ENCODE measurements around the gene SYVN1.

The SYVN1 gene

GRCh38 chr11:65103476-65103875, 30.8 kb downstream of the SYVN1 start:
- Mint-ChIP-seq H3K36me3 (ENCODE audit: low read depth) (peaks cover 18% of the 10 kb centered on the region), H3K4me3 (no peak overlapping the region), H3K27ac (no peak overlapping the region), H3K4me1 (ENCODE audit: low read depth) (peaks cover 10% of the 10 kb centered on the region), H3K27me3 (ENCODE audit: low read depth) (no peaks in the 10 kb centered on the region), H3K9me3 (no peaks in the 10 kb centered on the region)

GRCh38 chr11:65102142-65103095, 31.9 kb downstream of the SYVN1 start:
- Mint-ChIP-seq H3K36me3 (ENCODE audit: low read depth) (peaks cover 18% of the 10 kb centered on the region), H3K4me1 (ENCODE audit: low read depth) (peaks cover 10% of the 10 kb centered on the region), H3K4me3 (no peak overlapping the region), H3K27me3 (ENCODE audit: low read depth) (no peaks in the 10 kb centered on the region), H3K27ac (no peak overlapping the region), H3K9me3 (no peaks in the 10 kb centered on the region)

- Mint-ChIP-seq H3K27ac (no peak overlapping the region), H3K27me3 (ENCODE audit: low read depth) (no peaks in the 10 kb centered on the region), H3K4me1 (ENCODE audit: low read depth) (peaks cover 11% of the 10 kb centered on the region), H3K4me3 (no peak overlapping the region), H3K36me3 (ENCODE audit: low read depth) (peaks cover 12% of the 10 kb centered on the region), H3K9me3 (no peaks in the 10 kb centered on the region)
Measured at GRCh38 chr11:65100674-65101350, 33.5 kb downstream of the SYVN1 start.

DNA sequence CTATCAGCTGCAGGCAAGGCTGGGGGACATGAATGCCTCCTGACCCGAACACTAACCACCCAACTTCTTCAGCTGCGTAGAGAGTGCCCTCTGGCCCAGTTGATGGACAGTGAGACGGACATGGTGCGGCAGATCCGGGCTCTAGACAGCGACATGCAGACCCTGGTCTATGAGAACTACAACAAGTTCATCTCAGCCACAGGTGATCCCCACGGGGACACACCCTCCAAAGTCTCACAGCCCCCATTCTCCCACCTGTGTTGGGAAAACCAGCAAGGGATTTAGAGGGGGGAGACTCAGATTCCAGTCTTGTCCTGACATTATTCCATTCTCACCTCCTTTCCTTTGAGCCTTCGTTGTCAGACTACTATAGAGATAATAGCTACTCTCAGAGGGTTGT, 37.4 kb downstream of the SYVN1 start:
- H3K4me1 Mint-ChIP-seq (ENCODE audit: low read depth), result peaks cover 6% of the 10 kb centered on the region
- H3K27ac Mint-ChIP-seq, result no peak overlapping the region
- no peaks in the 10 kb centered on the region for H3K9me3 Mint-ChIP-seq
- H3K36me3 Mint-ChIP-seq (ENCODE audit: low read depth), result peaks cover 4% of the 10 kb centered on the region
- no peaks in the 10 kb centered on the region for H3K27me3 Mint-ChIP-seq (ENCODE audit: low read depth)
- H3K4me3 Mint-ChIP-seq, result peak overlapping the region; percentile 92

GRCh38 chr11:65095974-65096806, 38.1 kb downstream of the SYVN1 start, which contains the start of gene VPS51:
VPS51 (plus strand) TSS chr11:65096214; CDS start chr11:65096251, 37 bp downstream.
- peaks cover 6% of the 10 kb centered on the region for H3K4me1 Mint-ChIP-seq (ENCODE audit: low read depth)
- H3K27ac Mint-ChIP-seq, result peak within 1 kb of the TSS; percentile 96
- H3K27me3 Mint-ChIP-seq (ENCODE audit: low read depth), result no peaks in the 10 kb centered on the region
- H3K9me3 Mint-ChIP-seq, result no peaks in the 10 kb centered on the region
- peak within 1 kb of the TSS; percentile 92 for H3K4me3 Mint-ChIP-seq
- H3K36me3 Mint-ChIP-seq (ENCODE audit: low read depth), result peaks cover 4% of the 10 kb centered on the region

GRCh38 chr11:65095427-65095826, 38.9 kb downstream of the SYVN1 start:
- Mint-ChIP-seq H3K27me3 (ENCODE audit: low read depth) (no peaks in the 10 kb centered on the region), H3K9me3 (no peaks in the 10 kb centered on the region), H3K27ac (peak overlapping the region; percentile 96), H3K36me3 (ENCODE audit: low read depth) (peaks cover 4% of the 10 kb centered on the region), H3K4me3 (peak overlapping the region; percentile 92), H3K4me1 (ENCODE audit: low read depth) (peaks cover 6% of the 10 kb centered on the region)

- Mint-ChIP-seq H3K36me3 (ENCODE audit: low read depth) (peaks cover 10% of the 10 kb centered on the region), H3K27ac (no peak overlapping the region), H3K4me3 (no peak overlapping the region), H3K27me3 (ENCODE audit: low read depth) (no peaks in the 10 kb centered on the region), H3K9me3 (no peaks in the 10 kb centered on the region), H3K4me1 (ENCODE audit: low read depth) (peaks cover 4% of the 10 kb centered on the region)
Measured at GRCh38 chr11:65090628-65091027, 43.7 kb downstream of the SYVN1 start.

DNA sequence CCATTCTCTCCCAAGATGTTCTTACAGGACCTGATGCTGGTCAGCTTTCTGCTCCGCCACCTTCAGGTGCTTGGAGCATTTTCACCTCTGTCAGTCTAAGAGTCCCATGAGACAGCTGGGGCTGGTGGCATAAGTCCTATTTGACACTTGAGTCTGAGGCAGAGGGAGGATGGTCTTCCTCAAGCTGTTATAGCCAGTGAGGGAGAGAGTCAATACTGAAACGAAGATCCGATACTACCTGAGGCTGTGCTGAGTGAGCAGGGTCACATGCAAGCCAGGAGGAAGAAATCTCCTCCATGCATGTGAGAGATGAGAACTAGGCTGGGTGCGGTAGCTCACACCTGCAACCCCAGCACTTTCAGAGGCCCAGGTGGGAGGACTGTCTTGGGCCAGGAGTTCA, 44.7 kb downstream of the SYVN1 start:
- Mint-ChIP-seq H3K27ac (no peak overlapping the region), H3K36me3 (ENCODE audit: low read depth) (peaks cover 12% of the 10 kb centered on the region), H3K4me1 (ENCODE audit: low read depth) (peaks cover 12% of the 10 kb centered on the region), H3K4me3 (no peak overlapping the region), H3K9me3 (no peaks in the 10 kb centered on the region), H3K27me3 (ENCODE audit: low read depth) (no peaks in the 10 kb centered on the region)

DNA sequence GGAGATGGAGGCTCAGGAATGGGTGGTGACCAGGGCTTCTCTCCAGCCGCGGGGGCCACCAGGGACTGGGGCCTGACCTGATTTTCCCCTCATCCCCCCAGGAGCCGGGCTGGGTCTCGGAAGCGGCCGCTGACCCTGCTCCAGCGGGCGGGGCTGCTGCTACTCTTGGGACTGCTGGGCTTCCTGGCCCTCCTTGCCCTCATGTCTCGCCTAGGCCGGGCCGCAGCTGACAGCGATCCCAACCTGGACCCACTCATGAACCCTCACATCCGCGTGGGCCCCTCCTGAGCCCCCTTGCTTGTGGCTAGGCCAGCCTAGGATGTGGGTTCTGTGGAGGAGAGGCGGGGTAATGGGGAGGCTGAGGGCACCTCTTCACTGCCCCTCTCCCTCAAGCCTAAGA, 46.5 kb downstream of the SYVN1 start:
- Mint-ChIP-seq H3K4me3 (no peak overlapping the region), H3K27ac (no peak overlapping the region), H3K36me3 (ENCODE audit: low read depth) (peaks cover 18% of the 10 kb centered on the region), H3K4me1 (ENCODE audit: low read depth) (peaks cover 25% of the 10 kb centered on the region), H3K27me3 (ENCODE audit: low read depth) (no peaks in the 10 kb centered on the region), H3K9me3 (no peaks in the 10 kb centered on the region)

DNA sequence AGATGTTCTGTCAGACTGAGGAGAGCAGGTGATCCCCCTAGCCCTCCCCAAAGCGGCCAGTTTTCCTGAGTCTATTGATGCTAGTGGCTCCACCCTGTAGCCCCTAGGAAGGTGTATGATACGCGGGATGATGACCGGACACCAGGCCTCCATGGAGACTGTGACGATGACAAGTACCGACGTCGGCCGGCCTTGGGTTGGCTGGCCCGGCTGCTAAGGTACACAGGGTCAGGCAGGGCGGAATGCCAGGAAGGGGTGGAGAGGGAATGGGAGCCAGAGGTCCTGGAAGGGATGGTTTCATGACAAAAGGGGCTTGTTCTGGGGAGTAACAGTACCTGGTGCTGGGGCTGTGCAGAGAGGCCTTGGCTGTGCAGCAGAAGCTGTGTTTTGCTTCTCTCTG, 47.1 kb downstream of the SYVN1 start:
- H3K4me3 Mint-ChIP-seq, result no peak overlapping the region
- H3K4me1 Mint-ChIP-seq (ENCODE audit: low read depth), result peaks cover 28% of the 10 kb centered on the region
- peaks cover 21% of the 10 kb centered on the region for H3K36me3 Mint-ChIP-seq (ENCODE audit: low read depth)
- H3K9me3 Mint-ChIP-seq, result no peaks in the 10 kb centered on the region
- no peak overlapping the region for H3K27ac Mint-ChIP-seq
- H3K27me3 Mint-ChIP-seq (ENCODE audit: low read depth), result no peaks in the 10 kb centered on the region

DNA sequence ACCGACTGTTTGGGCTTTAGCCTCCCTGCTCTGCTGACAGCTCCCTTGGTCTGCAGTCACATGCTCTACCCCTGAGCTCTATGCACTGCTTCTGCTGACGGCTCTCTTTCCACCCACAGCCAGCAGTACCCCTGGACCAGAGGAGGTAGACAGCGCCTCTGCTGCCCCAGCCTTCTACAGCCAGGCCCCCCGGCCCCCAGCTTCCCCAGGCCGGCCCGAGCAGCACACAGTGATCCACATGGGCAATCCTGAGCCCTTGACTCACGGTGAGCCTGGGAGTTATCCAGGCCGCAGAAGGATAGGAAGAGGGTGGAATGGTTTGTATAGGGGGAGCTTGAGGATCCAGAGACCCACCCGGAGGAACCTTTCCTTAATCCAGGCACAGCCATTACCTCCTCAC, 47.5 kb downstream of the SYVN1 start:
- no peaks in the 10 kb centered on the region for H3K27me3 Mint-ChIP-seq (ENCODE audit: low read depth)
- no peak overlapping the region for H3K27ac Mint-ChIP-seq
- no peaks in the 10 kb centered on the region for H3K9me3 Mint-ChIP-seq
- H3K4me3 Mint-ChIP-seq, result no peak overlapping the region
- H3K4me1 Mint-ChIP-seq (ENCODE audit: low read depth), result peaks cover 30% of the 10 kb centered on the region
- H3K36me3 Mint-ChIP-seq (ENCODE audit: low read depth), result peaks cover 21% of the 10 kb centered on the region

- peaks cover 25% of the 10 kb centered on the region for H3K36me3 Mint-ChIP-seq (ENCODE audit: low read depth)
- peaks cover 38% of the 10 kb centered on the region for H3K4me1 Mint-ChIP-seq (ENCODE audit: low read depth)
- peak overlapping the region; percentile 98 for H3K27ac Mint-ChIP-seq
- H3K4me3 Mint-ChIP-seq, result peak overlapping the region; percentile 91
- no peaks in the 10 kb centered on the region for H3K9me3 Mint-ChIP-seq
- H3K27me3 Mint-ChIP-seq (ENCODE audit: low read depth), result no peaks in the 10 kb centered on the region
Measured at GRCh38 chr11:65085446-65085845, 48.9 kb downstream of the SYVN1 start.

GRCh38 chr11:65084598-65085375, 49.5 kb downstream of the SYVN1 start:
- Mint-ChIP-seq H3K27me3 (ENCODE audit: low read depth) (no peaks in the 10 kb centered on the region), H3K9me3 (no peaks in the 10 kb centered on the region), H3K4me3 (peak overlapping the region; percentile 91), H3K27ac (peak overlapping the region; percentile 98), H3K36me3 (ENCODE audit: low read depth) (peaks cover 29% of the 10 kb centered on the region), H3K4me1 (ENCODE audit: low read depth) (peaks cover 40% of the 10 kb centered on the region)

Measured in T-helper 1 cell treated with Interleukin-12 subunit alpha and Interleukin-12 subunit beta and Interleukin-4 antibody, amounts not matched to agents 30 μg/mL and 1 μg/mL, for 36 hours (primary cell).